ENCODE measurements around the gene SSTR3.

DNA sequence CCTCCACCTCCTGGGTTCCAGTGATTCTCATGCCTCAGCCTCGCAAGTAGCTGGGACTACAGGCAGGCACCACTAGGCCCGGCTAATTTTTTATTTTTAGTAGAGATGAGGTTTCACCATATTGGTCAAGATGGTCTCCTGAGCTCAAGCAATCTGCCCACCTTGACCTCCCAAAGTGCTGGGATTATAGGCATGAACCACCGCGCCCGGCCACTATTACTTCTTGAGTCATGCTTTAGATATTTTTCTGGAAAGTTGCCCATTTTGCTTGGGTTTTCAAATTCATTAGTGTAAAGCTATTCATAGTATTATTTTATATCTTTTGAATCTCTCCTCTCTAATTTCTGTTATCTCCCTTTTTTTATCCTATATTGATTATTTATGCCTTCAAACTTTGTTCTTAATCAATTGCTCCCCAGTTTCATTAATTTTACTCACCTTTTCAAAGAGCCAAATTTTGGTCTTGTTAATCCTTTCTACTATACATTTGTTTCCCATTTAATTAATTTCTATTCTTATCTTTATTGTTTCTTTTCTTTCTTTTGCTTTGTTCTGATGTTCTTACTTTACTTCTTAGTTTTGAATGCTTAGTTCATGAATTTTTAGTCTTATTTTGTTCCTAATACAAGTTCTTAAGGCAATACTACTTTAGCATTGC is 42.1 kb upstream of the SSTR3 start:
- TF ChIP-seq ZNF70 (CRISPR knock-in tag; IDR thresholded peaks at IDR 0.05) (no peak), ISL1 (CRISPR knock-in tag; IDR thresholded peaks at IDR 0.05) (peak; percentile 6; the same call in 1 of the 2 replicates), ARNTL (CRISPR knock-in tag; IDR thresholded peaks at IDR 0.05; ENCODE audit: borderline replicate concordance, low read depth) (no peak), PPARA (CRISPR knock-in tag; IDR thresholded peaks at IDR 0.05; ENCODE audit: borderline replicate concordance) (no peak), OSR1 (CRISPR knock-in tag; IDR thresholded peaks at IDR 0.05) (no peak), ZC3H10 (CRISPR knock-in tag; IDR thresholded peaks at IDR 0.05) (no peak), ZFP30 (CRISPR knock-in tag; IDR thresholded peaks at IDR 0.05) (no peak)
- TF ChIP-seq, protein P1, sequence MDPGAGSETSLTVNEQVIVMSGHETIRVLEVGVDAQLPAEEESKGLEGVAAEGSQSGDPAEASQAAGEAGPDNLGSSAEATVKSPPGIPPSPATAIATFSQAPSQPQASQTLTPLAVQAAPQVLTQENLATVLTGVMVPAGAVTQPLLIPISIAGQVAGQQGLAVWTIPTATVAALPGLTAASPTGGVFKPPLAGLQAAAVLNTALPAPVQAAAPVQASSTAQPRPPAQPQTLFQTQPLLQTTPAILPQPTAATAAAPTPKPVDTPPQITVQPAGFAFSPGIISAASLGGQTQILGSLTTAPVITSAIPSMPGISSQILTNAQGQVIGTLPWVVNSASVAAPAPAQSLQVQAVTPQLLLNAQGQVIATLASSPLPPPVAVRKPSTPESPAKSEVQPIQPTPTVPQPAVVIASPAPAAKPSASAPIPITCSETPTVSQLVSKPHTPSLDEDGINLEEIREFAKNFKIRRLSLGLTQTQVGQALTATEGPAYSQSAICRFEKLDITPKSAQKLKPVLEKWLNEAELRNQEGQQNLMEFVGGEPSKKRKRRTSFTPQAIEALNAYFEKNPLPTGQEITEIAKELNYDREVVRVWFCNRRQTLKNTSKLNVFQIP (CRISPR knock-in tag; IDR thresholded peaks at IDR 0.05; ENCODE audit: borderline replicate concordance, low read depth), result no peak
- TF ChIP-seq, protein P2, sequence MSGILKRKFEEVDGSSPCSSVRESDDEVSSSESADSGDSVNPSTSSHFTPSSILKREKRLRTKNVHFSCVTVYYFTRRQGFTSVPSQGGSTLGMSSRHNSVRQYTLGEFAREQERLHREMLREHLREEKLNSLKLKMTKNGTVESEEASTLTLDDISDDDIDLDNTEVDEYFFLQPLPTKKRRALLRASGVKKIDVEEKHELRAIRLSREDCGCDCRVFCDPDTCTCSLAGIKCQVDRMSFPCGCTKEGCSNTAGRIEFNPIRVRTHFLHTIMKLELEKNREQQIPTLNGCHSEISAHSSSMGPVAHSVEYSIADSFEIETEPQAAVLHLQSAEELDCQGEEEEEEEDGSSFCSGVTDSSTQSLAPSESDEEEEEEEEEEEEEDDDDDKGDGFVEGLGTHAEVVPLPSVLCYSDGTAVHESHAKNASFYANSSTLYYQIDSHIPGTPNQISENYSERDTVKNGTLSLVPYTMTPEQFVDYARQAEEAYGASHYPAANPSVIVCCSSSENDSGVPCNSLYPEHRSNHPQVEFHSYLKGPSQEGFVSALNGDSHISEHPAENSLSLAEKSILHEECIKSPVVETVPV (CRISPR knock-in tag; IDR thresholded peaks at IDR 0.05), result no peak
- TF ChIP-seq, protein P3, sequence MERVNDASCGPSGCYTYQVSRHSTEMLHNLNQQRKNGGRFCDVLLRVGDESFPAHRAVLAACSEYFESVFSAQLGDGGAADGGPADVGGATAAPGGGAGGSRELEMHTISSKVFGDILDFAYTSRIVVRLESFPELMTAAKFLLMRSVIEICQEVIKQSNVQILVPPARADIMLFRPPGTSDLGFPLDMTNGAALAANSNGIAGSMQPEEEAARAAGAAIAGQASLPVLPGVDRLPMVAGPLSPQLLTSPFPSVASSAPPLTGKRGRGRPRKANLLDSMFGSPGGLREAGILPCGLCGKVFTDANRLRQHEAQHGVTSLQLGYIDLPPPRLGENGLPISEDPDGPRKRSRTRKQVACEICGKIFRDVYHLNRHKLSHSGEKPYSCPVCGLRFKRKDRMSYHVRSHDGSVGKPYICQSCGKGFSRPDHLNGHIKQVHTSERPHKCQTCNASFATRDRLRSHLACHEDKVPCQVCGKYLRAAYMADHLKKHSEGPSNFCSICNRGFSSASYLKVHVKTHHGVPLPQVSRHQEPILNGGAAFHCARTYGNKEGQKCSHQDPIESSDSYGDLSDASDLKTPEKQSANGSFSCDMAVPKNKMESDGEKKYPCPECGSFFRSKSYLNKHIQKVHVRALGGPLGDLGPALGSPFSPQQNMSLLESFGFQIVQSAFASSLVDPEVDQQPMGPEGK (CRISPR knock-in tag; IDR thresholded peaks at IDR 0.05; ENCODE audit: borderline replicate concordance), result no peak
- TF ChIP-seq, protein P4, sequence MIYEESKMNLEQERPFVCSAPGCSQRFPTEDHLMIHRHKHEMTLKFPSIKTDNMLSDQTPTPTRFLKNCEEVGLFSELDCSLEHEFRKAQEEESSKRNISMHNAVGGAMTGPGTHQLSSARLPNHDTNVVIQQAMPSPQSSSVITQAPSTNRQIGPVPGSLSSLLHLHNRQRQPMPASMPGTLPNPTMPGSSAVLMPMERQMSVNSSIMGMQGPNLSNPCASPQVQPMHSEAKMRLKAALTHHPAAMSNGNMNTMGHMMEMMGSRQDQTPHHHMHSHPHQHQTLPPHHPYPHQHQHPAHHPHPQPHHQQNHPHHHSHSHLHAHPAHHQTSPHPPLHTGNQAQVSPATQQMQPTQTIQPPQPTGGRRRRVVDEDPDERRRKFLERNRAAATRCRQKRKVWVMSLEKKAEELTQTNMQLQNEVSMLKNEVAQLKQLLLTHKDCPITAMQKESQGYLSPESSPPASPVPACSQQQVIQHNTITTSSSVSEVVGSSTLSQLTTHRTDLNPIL (CRISPR knock-in tag; IDR thresholded peaks at IDR 0.05; ENCODE audit: low read depth), result no peak

Data from SK-N-SH treated with all-trans-retinoic acid at 6 μM for 48 hours (cell line).